Neural cell (in vitro differentiated cells): ENCODE data around the gene EHBP1. TPM values are rescaled to one million over a fixed set of nuclear protein-coding genes. Genes with fewer than 3 reads are reported as not detected.

Source experiments
- H2AFZ ChIP-seq: fragments of 200-600, 300-800 bp; sonication (generic), shearing (Covaris generic); 2 replicates; pipeline ENCODE4 v1.6.0; 2014; ENCODE audit warnings: low read depth, mild to moderate bottlenecking, antibody characterized with exemption, low read length, moderate library complexity
- H3F3A ChIP-seq: fragments of 200-600 bp; shearing (Covaris generic); 2 replicates; pipeline ENCODE4 v1.6.1; 2016; ENCODE audit warnings: mild to moderate bottlenecking, moderate library complexity, mixed read lengths, antibody characterized with exemption, low read length; ENCODE audit not compliant: insufficient read depth, poor library complexity, severe bottlenecking
- H3K27ac ChIP-seq: fragments of 200-600, 300-800 bp; sonication (generic), shearing (Covaris generic); 2 replicates; pipeline ENCODE4 v1.5.1; 2014; ENCODE audit warnings: mild to moderate bottlenecking, low read length, moderate library complexity
- H3K27me3 ChIP-seq: fragments of 300-800, 200-600 bp; sonication (generic), shearing (Covaris generic); 2 replicates; pipeline ENCODE4 v1.6.0; 2014; ENCODE audit warnings: mild to moderate bottlenecking, low read depth, low read length, moderate library complexity; ENCODE audit not compliant: insufficient read depth
- H3K36me3 ChIP-seq: fragments of 300-800, 200-600 bp; sonication (generic), shearing (Covaris generic); 2 replicates; pipeline ENCODE4 v1.5.1; 2014; ENCODE audit warnings: mild to moderate bottlenecking, antibody characterized with exemption, low read length, moderate library complexity; ENCODE audit not compliant: insufficient read depth
- H3K4me2 ChIP-seq: fragments of 300-800, 200-600 bp; sonication (generic), shearing (Covaris generic); 2 replicates; pipeline ENCODE4 v1.6.0; 2014; ENCODE audit warnings: mild to moderate bottlenecking, low read length
- H3K4me3 ChIP-seq: fragments of 300-800, 200-600 bp; sonication (generic), shearing (Covaris generic); 2 replicates; pipeline ENCODE4 v1.5.1; 2014; ENCODE audit warnings: mild to moderate bottlenecking, low read length, moderate library complexity
- H3K79me2 ChIP-seq: fragments of 200-600 bp; shearing (Covaris generic); replicated peaks from 2 replicates; pipeline ENCODE4 v1.6.0; 2014; ENCODE audit warnings: mild to moderate bottlenecking, low read length, moderate library complexity; ENCODE audit not compliant: insufficient read depth
- H3K9ac ChIP-seq: fragments of 300-800, 200-600 bp; sonication (generic), shearing (Covaris generic); 2 replicates; pipeline ENCODE4 v1.6.1; 2016; ENCODE audit warnings: mild to moderate bottlenecking, low read length, mixed read lengths
- H3K9me2 ChIP-seq: fragments of 200-600 bp; shearing (Covaris generic); 2 replicates; pipeline ENCODE4 v1.6.1; 2016; ENCODE audit warnings: mild to moderate bottlenecking, low read length, mixed read lengths; ENCODE audit not compliant: insufficient read depth
- H3K9me3 ChIP-seq: fragments of 200-600, 300-800 bp; sonication (generic), shearing (Covaris generic); 2 replicates; pipeline ENCODE4 v1.6.1; 2016; ENCODE audit warnings: mild to moderate bottlenecking, mixed run types, low read length, moderate library complexity, mixed read lengths
- H4K20me1 ChIP-seq: fragments of 200-600 bp; shearing (Covaris generic); 2 replicates; pipeline ENCODE4 v1.6.1; 2016; ENCODE audit warnings: mild to moderate bottlenecking, mixed run types; ENCODE audit not compliant: insufficient read depth
- EP300 ChIP-seq: fragments of 450-650 bp; conservative IDR thresholded peaks from 2 replicates; pipeline ENCODE4 v1.6.1; 2014; ENCODE audit warnings: antibody characterized with exemption, mild to moderate bottlenecking, moderate library complexity; ENCODE audit not compliant: poor library complexity, severe bottlenecking
- EZH2 ChIP-seq: fragments of 200-600, 300-800 bp; shearing (Covaris generic), sonication (generic); IDR thresholded peaks from 2 replicates; pipeline ENCODE4 v1.6.1; 2014; ENCODE audit warnings: antibody characterized with exemption, low read length, borderline replicate concordance, mild to moderate bottlenecking; ENCODE audit not compliant: insufficient read depth, poor library complexity, severe bottlenecking
- MXI1 ChIP-seq: fragments of 450-650 bp; conservative IDR thresholded peaks from 2 replicates; pipeline ENCODE4 v1.6.1; 2014; ENCODE audit warnings: antibody characterized with exemption, mild to moderate bottlenecking; ENCODE audit not compliant: poor library complexity, severe bottlenecking
- POLR2AphosphoS5 ChIP-seq: IDR thresholded peaks from 2 replicates; pipeline ENCODE4 v1.6.1; 2012
- RAD21 ChIP-seq: fragments of 450-650 bp; conservative IDR thresholded peaks from 2 replicates; pipeline ENCODE4 v1.6.1; 2014; ENCODE audit warnings: antibody characterized with exemption, mild to moderate bottlenecking, moderate library complexity
- SMC3 ChIP-seq: fragments of 450-650 bp; conservative IDR thresholded peaks from 2 replicates; pipeline ENCODE4 v1.6.1; 2014; ENCODE audit warnings: antibody characterized with exemption, mild to moderate bottlenecking, moderate library complexity; ENCODE audit not compliant: poor library complexity
- TAF1 ChIP-seq: IDR thresholded peaks from 2 replicates; pipeline ENCODE4 v1.6.1; 2012; ENCODE audit warnings: low read depth
- polyA plus RNA-seq: library from polyadenylated mRNA; depleted of rRNA; stranded (reverse); fragments of >200 nt; gene quantifications from 2 replicates; pipeline ENCODE4 v1.2.3, GENCODE V29; 2014
- TF ChIP-seq, protein P1 (sequence below): IDR thresholded peaks from 2 replicates; pipeline ENCODE4 v1.6.1; 2012; ENCODE audit warnings: borderline replicate concordance
- TF ChIP-seq, protein P2 (sequence below): fragments of 450-650 bp; IDR thresholded peaks from 2 replicates; pipeline ENCODE4 v1.5.1; 2014; ENCODE audit warnings: antibody characterized with exemption, mild to moderate bottlenecking, moderate library complexity; ENCODE audit not compliant: poor library complexity, severe bottlenecking

EHBP1 gene
- polyA plus RNA-seq, 1 donor from 2014 or later, result 52.6 TPM

DNA sequence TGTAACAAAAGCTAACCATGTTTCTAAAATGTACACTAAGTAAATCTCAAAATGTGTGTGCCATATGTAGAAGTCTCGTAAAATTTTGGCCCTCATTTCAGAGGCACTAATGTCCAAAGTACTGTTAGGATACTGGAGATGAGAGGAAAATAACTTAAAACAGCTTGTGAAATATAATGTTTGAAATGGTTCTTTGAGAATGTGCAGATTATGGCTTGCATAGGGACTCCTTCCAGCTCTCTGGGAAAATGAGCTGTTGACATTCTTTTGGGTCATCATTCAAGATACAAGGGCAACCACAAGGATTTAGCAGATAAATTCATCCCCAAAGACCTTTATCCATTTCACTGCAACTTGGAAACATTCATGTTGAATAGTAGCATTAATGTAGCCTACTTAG, 307.0 kb downstream of the EHBP1 start:
- no peak overlapping the region for H3K4me2 ChIP-seq
- TF ChIP-seq, protein P1, sequence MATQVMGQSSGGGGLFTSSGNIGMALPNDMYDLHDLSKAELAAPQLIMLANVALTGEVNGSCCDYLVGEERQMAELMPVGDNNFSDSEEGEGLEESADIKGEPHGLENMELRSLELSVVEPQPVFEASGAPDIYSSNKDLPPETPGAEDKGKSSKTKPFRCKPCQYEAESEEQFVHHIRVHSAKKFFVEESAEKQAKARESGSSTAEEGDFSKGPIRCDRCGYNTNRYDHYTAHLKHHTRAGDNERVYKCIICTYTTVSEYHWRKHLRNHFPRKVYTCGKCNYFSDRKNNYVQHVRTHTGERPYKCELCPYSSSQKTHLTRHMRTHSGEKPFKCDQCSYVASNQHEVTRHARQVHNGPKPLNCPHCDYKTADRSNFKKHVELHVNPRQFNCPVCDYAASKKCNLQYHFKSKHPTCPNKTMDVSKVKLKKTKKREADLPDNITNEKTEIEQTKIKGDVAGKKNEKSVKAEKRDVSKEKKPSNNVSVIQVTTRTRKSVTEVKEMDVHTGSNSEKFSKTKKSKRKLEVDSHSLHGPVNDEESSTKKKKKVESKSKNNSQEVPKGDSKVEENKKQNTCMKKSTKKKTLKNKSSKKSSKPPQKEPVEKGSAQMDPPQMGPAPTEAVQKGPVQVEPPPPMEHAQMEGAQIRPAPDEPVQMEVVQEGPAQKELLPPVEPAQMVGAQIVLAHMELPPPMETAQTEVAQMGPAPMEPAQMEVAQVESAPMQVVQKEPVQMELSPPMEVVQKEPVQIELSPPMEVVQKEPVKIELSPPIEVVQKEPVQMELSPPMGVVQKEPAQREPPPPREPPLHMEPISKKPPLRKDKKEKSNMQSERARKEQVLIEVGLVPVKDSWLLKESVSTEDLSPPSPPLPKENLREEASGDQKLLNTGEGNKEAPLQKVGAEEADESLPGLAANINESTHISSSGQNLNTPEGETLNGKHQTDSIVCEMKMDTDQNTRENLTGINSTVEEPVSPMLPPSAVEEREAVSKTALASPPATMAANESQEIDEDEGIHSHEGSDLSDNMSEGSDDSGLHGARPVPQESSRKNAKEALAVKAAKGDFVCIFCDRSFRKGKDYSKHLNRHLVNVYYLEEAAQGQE, result no peak
- no peak for TF ChIP-seq SMC3
- no peak for TF ChIP-seq TAF1
- no peak for TF ChIP-seq EZH2
- TF ChIP-seq, protein P2, sequence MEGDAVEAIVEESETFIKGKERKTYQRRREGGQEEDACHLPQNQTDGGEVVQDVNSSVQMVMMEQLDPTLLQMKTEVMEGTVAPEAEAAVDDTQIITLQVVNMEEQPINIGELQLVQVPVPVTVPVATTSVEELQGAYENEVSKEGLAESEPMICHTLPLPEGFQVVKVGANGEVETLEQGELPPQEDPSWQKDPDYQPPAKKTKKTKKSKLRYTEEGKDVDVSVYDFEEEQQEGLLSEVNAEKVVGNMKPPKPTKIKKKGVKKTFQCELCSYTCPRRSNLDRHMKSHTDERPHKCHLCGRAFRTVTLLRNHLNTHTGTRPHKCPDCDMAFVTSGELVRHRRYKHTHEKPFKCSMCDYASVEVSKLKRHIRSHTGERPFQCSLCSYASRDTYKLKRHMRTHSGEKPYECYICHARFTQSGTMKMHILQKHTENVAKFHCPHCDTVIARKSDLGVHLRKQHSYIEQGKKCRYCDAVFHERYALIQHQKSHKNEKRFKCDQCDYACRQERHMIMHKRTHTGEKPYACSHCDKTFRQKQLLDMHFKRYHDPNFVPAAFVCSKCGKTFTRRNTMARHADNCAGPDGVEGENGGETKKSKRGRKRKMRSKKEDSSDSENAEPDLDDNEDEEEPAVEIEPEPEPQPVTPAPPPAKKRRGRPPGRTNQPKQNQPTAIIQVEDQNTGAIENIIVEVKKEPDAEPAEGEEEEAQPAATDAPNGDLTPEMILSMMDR, result no peak
- no peak for TF ChIP-seq RAD21
- no peaks in the 10 kb centered on the region for H3F3A ChIP-seq
- H3K36me3 ChIP-seq, result peaks cover 3% of the 10 kb centered on the region
- H3K4me3 ChIP-seq, result no peak overlapping the region
- no peaks in the 10 kb centered on the region for H3K9me3 ChIP-seq
- no peak overlapping the region for H3K9ac ChIP-seq
- H3K27me3 ChIP-seq, result no peaks in the 10 kb centered on the region
- no peaks in the 10 kb centered on the region for H3K9me2 ChIP-seq
- H3K27ac ChIP-seq, result no peak overlapping the region
- no peak overlapping the region for H2AFZ ChIP-seq
- H4K20me1 ChIP-seq, result no peaks in the 10 kb centered on the region
- H3K79me2 ChIP-seq, result no peaks in the 10 kb centered on the region

DNA sequence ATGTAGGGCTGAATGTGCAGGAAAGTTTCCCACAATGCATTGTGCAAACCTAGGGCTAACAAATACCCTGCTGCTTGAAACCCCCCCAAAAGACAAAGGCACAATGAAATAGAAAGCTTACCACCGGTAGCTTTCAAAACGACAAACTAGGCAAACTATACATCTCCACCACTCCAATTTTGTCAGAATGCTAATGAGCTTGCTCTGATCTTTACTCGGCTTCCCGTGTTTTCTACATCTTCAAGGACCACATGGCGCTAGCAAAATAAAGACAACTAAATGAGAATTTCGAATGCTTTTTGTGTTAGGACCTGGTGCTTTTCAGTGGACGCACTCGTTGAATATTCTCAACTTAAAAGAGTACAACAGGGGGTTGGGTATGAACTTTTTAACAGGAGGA, 307.9 kb downstream of the EHBP1 start:
- Histone ChIP-seq H3K27ac (no peak overlapping the region), H3K9me3 (no peaks in the 10 kb centered on the region), H3K4me3 (no peak overlapping the region), H2AFZ (no peak overlapping the region), H3K4me2 (no peak overlapping the region), H3K36me3 (peaks cover 3% of the 10 kb centered on the region), H3K27me3 (no peaks in the 10 kb centered on the region), H4K20me1 (no peaks in the 10 kb centered on the region), H3K79me2 (no peaks in the 10 kb centered on the region), H3K9me2 (no peaks in the 10 kb centered on the region), H3K9ac (no peak overlapping the region), H3F3A (no peaks in the 10 kb centered on the region)
- no peak for TF ChIP-seq SMC3
- TF ChIP-seq TAF1, result no peak
- no peak for TF ChIP-seq POLR2AphosphoS5
- TF ChIP-seq EP300, result no peak
- TF ChIP-seq RAD21, result no peak
- TF ChIP-seq, protein P2, result no peak
- TF ChIP-seq MXI1, result no peak
- TF ChIP-seq, protein P1, result no peak
- TF ChIP-seq EZH2, result no peak
